HepG2 (cell line): ENCODE data around the gene B4GALT2. TPM values are rescaled to one million over a fixed set of nuclear protein-coding genes. Genes with fewer than 3 reads are reported as not detected.

Experiments
- ATF1 ChIP-seq: IDR thresholded peaks from 2 replicates; pipeline ENCODE4 v1.6.1; 2016; ENCODE audit warnings: mild to moderate bottlenecking, control low read depth
- ATF3 ChIP-seq: sonication (generic); formaldehyde crosslinking; IDR thresholded peaks from 2 replicates; pipeline ENCODE4 v1.4.0; 2020; ENCODE audit warnings: missing genetic modification reagents
- CBFB ChIP-seq: sonication (generic); formaldehyde crosslinking; IDR thresholded peaks from 2 replicates; pipeline ENCODE4 v1.4.0; 2020; ENCODE audit warnings: missing genetic modification reagents
- FOXA1 ChIP-seq, 2 experiments: fragments of 450-650 bp in 1 of 2; sonication (generic) in 1 of 2; formaldehyde crosslinking in 1 of 2; IDR thresholded peaks; 2 replicates each; pipeline versions ENCODE4 v1.4.0 to v1.6.1; 2016 to 2020; ENCODE audit warnings: missing genetic modification reagents in 1 of 2
- FOXM1 ChIP-seq: sonication (generic); formaldehyde crosslinking; IDR thresholded peaks from 2 replicates; pipeline ENCODE4 v1.5.0; 2020; ENCODE audit warnings: missing genetic modification reagents
- JUN ChIP-seq: sonication (generic); formaldehyde crosslinking; IDR thresholded peaks from 2 replicates; pipeline ENCODE4 v1.4.0; 2020; ENCODE audit warnings: mild to moderate bottlenecking, missing genetic modification reagents
- LCORL ChIP-seq, 2 experiments: fragments of 450-650 bp in 1 of 2; sonication (generic) in 1 of 2; formaldehyde crosslinking in 1 of 2; IDR thresholded peaks; 2 replicates each; pipeline versions ENCODE4 v1.5.0 to v1.6.1; 2017 to 2020; ENCODE audit warnings: antibody characterized with exemption in 1 of 2, missing genetic modification reagents in 1 of 2
- MAF1 ChIP-seq: sonication (generic); formaldehyde crosslinking; IDR thresholded peaks from 2 replicates; pipeline ENCODE4 v1.5.0; 2020; ENCODE audit warnings: missing genetic modification reagents, borderline replicate concordance
- MEIS2 ChIP-seq: sonication (generic); formaldehyde crosslinking; IDR thresholded peaks from 2 replicates; pipeline ENCODE4 v1.9.0; 2021; ENCODE audit warnings: mild to moderate bottlenecking, missing genetic modification reagents
- NONO ChIP-seq, 2 experiments: fragments of 450-650 bp in 1 of 2; sonication (generic) in 1 of 2; formaldehyde crosslinking in 1 of 2; IDR thresholded peaks in 1 of 2; conservative IDR thresholded peaks in 1 of 2; 2 replicates each; pipeline versions ENCODE4 v1.6.1 to v1.8.0; 2017 to 2022; ENCODE audit warnings: mild to moderate bottlenecking in 1 of 2, missing genetic modification reagents in 1 of 2, moderate library complexity in 1 of 2
- RCOR2 ChIP-seq: IDR thresholded peaks from 2 replicates; pipeline ENCODE4 v1.6.1; 2016; ENCODE audit warnings: missing biosample characterization, missing genetic modification reagents
- SALL2 ChIP-seq: sonication (generic); formaldehyde crosslinking; IDR thresholded peaks from 2 replicates; pipeline ENCODE4 v1.8.1; 2023; ENCODE audit warnings: mild to moderate bottlenecking, missing genetic modification reagents, inconsistent platforms
- SAP130 ChIP-seq: IDR thresholded peaks from 2 replicates; pipeline ENCODE4 v1.6.1; 2016; ENCODE audit warnings: low read depth
- SMAD3 ChIP-seq: sonication (generic); formaldehyde crosslinking; IDR thresholded peaks from 2 replicates; pipeline ENCODE4 v1.4.0; 2020; ENCODE audit warnings: missing genetic modification reagents
- TBL1XR1 ChIP-seq: fragments of 150-350 bp; IDR thresholded peaks from 2 replicates; pipeline ENCODE4 v1.6.1; 2014; ENCODE audit warnings: borderline replicate concordance, low read length; ENCODE audit not compliant: partially characterized antibody
- ZNF263 ChIP-seq: sonication (generic); formaldehyde crosslinking; IDR thresholded peaks from 2 replicates; pipeline ENCODE4 v1.4.0; 2020; ENCODE audit warnings: missing genetic modification reagents
- ZNF318 ChIP-seq: sonication (generic); formaldehyde crosslinking; IDR thresholded peaks from 2 replicates; pipeline ENCODE4 v1.4.0; 2020; ENCODE audit warnings: mild to moderate bottlenecking, missing genetic modification reagents
- ZNF543 ChIP-seq: sonication (generic); formaldehyde crosslinking; IDR thresholded peaks from 2 replicates; pipeline ENCODE4 v1.4.0; 2020; ENCODE audit warnings: mild to moderate bottlenecking, missing genetic modification reagents
- ZNF577 ChIP-seq: sonication (generic); formaldehyde crosslinking; IDR thresholded peaks from 2 replicates; pipeline ENCODE4 v1.4.0; 2020; ENCODE audit warnings: mild to moderate bottlenecking, low read depth, missing genetic modification reagents, borderline replicate concordance
- polyA plus RNA-seq, 8 experiments: library from polyadenylated mRNA; depleted of rRNA in 3 of 8; stranded (reverse) in 7 of 8; unstranded in 1 of 8; fragments of >200 nt; fragmentation: Illumina TruSeq in 4 of 8; extraction: Trizol in 4 of 8; gene quantifications; 2 replicates each; pipeline versions ENCODE4 v1.2.1 to v1.2.3, GENCODE V29; 2011 to 2016; ENCODE audit warnings: low read depth in 4 of 8, missing spikeins in 1 of 8, mixed read lengths in 1 of 8; ENCODE audit not compliant: insufficient read depth in 1 of 8
- total RNA-seq, 5 experiments: library from RNA; depleted of rRNA; stranded (reverse); fragments of >200 nt; fragmentation: Illumina TruSeq; extraction: Trizol; gene quantifications; 2 replicates each; pipeline ENCODE4 v1.2.3, GENCODE V29; 2016; ENCODE audit warnings: low read depth in 1 of 5

The B4GALT2 gene
- total and polyA plus RNA-seq, 2 of the 13 experiments (the other 11 are each of a cell fraction or from before 2014, with no cell fraction given): 41.9 to 78.0 TPM

DNA sequence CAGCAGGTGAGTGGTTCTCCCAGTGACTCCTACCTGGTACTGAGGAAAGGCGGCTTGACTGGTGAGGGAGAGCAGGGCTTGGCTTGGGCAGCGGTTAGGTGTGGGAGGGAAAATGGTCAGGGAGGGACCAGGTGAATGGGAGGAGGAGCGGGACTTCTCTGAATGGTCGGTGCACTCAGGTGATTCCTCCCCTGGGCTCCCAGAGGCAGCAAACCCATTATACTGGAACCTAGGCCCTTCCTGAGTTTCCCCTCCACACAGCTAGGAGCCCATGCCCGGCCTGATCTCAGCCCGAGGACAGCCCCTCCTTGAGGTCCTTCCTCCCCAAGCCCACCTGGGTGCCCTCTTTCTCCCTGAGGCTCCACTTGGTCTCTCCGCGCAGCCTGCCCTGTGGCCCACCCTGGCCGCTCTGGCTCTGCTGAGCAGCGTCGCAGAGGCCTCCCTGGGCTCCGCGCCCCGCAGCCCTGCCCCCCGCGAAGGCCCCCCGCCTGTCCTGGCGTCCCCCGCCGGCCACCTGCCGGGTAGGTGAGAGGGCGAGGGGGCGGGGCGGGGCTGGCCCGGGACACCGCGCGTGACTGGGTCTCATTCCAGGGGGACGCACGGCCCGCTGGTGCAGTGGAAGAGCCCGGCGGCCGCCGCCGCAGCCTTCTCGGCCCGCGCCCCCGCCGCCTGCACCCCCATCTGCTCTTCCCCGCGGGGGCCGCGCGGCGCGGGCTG is 43.1 kb upstream of the B4GALT2 start (continued):
- TF ChIP-seq ZNF318 (CRISPR knock-in tag) (no peak), JUN (CRISPR knock-in tag) (no peak), SMAD3 (CRISPR knock-in tag) (no peak), ATF1 (CRISPR knock-in tag) (no peak), NONO (IDR thresholded peaks at IDR 0.05) (no peak), NONO (CRISPR knock-in tag; conservative IDR thresholded peaks at IDR 0.05) (peak; percentile 2; the same call in 1 of the 2 replicates), CBFB (CRISPR knock-in tag) (no peak), SALL2 (CRISPR knock-in tag) (no peak), SAP130 (CRISPR knock-in tag) (no peak), RCOR2 (CRISPR knock-in tag) (no peak), MEIS2 (0 out of 2 replicates have a peak, but pooled peaks have one; percentile 1), LCORL (IDR thresholded peaks at IDR 0.05) (no peak), LCORL (CRISPR knock-in tag; IDR thresholded peaks at IDR 0.05) (peak; percentile 12; the same call in 1 of the 2 replicates), FOXM1 (no peak), ZNF543 (CRISPR knock-in tag) (no peak), ZNF577 (CRISPR knock-in tag) (no peak), FOXA1 (IDR thresholded peaks at IDR 0.05) (no peak), FOXA1 (CRISPR knock-in tag; IDR thresholded peaks at IDR 0.05) (0 out of 2 replicates have a peak, but pooled peaks have one; percentile 8), TBL1XR1 (no peak), ATF3 (CRISPR knock-in tag) (no peak), MAF1 (no peak), ZNF263 (CRISPR knock-in tag) (peak; percentile 81)
